ENCODE data around the gene SPINT2. TPM values are rescaled to one million over a fixed set of nuclear protein-coding genes. Genes with fewer than 3 reads are reported as not detected.
"Not testable (repeated sequence)": the region's sequence is repeated elsewhere in the genome, so short reads cannot be mapped to it uniquely, and the experiment has no call there.

The SPINT2 gene, protein sequence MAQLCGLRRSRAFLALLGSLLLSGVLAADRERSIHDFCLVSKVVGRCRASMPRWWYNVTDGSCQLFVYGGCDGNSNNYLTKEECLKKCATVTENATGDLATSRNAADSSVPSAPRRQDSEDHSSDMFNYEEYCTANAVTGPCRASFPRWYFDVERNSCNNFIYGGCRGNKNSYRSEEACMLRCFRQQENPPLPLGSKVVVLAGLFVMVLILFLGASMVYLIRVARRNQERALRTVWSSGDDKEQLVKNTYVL
- 9.1 TPM for total RNA-seq
- long read RNA-seq, transcript SPINT2-201 (7 exons, 1,802 nt) = major isoform, 15 of 18 reads
- long read RNA-seq, partial matches to known transcripts = 2 of 18 reads
- long read RNA-seq, other reads (novel, unspliced or antisense) = 0 of 18 reads

DNA sequence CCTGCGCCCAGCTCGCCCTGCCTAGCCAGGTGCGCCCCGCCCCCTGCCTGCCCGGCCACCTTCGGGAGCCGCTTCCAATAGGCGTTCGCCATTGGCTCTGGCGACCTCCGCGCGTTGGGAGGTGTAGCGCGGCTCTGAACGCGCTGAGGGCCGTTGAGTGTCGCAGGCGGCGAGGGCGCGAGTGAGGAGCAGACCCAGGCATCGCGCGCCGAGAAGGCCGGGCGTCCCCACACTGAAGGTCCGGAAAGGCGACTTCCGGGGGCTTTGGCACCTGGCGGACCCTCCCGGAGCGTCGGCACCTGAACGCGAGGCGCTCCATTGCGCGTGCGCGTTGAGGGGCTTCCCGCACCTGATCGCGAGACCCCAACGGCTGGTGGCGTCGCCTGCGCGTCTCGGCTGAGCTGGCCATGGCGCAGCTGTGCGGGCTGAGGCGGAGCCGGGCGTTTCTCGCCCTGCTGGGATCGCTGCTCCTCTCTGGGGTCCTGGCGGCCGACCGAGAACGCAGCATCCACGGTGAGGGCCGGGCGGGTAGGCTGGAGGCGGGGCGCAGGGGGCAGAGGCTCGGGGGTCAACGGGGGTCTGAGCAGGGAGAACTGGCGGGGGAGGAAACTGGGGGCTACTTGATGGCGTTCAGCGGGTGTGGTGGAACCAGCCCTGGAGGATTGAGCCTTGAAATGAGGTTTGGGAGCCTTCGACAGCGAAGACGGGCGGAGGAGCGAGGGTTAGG lies at the start of gene SPINT2:
Gene SPINT2 (plus strand): TSS at position 88 of the 727 bp plus-strand sequence. CDS start 320 bp downstream, at position 408.
- ATAC-seq (peak; percentile 40), DNase-seq (ENCODE audit: missing footprints) (no peak)
- intact Hi-C loops (cut with DNase I) = no loop called here

DNA sequence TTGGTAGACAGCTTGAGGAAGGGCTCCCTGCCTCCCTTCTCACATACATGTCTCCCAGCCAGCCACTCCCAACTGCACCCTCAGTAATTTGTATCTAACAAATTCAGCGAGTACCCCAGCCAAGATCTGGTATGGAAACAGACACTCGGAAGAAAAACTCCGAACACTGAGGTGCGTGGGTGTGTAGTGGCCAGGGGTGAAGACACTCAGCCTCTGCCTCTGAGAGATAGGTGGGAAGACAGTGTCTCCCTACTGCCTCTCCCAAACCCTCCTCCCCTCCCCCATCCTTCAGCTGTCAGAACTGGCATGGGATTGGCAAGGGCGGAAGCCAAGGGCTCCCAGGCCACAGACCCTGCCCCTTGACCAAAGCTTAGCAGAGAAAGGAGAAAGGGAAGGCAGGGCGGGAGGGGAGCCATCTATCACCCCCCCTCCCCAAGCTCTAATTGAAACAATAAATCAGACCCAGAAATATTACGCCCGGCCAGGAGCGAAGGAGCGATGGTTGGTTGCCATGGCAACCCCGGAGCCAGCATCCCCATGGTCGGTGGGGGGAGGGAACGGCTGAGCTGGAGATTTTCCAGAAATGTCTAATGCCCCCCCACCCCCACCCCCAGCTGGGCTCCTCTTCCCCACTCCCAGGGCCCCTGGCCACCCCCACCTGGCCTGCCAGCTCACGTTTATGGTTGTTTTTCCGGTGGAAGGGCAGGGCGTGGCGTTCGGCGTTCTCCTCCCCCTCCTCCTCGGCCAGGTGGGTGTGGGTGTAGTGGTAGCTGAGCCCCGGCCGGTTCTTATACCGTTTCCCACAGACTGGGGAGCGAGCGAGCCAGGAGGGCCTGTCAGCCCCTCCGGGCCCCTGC lies 47.4 kb upstream of the SPINT2 start:
- intact Hi-C loops (cut with DNase I) = no loop called here
- DNase-seq (ENCODE audit: missing footprints) (no peak), ATAC-seq (no peak)

DNA sequence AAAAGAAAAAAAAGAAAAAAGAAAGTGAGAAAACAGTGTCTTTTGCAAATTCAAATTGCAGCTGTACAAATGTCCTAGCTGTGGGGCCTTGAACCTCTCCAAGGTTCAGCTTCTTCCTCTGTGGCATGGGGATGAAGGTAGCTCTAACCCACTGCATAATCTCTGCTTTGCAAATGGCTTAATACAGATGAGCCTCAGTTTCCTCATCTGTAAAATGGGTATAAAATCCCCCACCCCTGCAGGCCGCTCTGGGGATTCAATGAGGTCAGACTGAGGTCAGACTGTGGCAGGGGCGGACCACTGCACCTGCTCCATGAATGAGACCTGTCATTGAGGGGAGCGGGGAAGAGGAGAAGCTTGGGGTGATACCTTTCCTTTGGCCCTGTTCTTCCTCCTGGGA lies 46.2 kb upstream of the SPINT2 start:
- intact Hi-C loops (cut with DNase I) = no loop called here
- no peak for ATAC-seq
- DNase-seq (ENCODE audit: missing footprints) = no peak

DNA sequence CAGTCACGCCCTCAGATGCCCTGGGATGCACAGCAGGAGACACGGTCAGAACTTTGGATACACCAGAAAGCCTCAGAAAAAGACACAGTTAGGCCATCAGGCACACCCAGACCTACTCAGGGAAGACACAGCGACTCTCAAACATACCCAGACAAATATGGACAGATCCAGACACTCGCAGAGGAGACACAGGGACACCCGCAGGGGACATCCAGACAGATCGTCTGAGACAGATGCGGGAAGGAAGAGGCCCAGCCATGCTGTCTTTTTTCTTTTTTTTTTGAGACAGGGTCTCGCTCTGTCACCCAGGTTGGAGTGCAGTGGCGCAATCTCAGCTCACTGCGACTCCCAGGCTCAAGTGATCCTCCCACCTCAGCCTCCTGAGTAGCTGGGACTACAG lies 45.2 kb upstream of the SPINT2 start:
- ATAC-seq (no peak), DNase-seq (ENCODE audit: missing footprints) (no peak)
- intact Hi-C loops (cut with DNase I) = no loop called here

DNA sequence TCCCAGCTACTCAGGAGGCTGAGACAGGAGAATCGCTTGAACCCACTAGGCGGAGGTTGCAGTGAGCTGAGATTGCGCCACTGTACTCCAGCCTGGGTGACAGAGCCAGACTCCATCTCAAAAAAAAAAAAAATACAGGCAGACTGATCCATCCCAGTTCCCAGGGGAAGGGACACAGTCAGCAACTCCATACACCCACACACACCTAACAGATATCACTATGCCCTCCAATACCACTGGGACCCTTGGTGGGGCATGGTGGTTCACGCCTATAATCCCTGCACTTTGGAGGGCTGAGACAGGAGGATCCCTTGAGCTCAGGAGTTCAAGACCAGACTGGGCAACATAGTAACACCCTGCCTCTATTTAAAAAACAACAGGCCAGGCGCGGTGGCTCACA lies 43.0 kb upstream of the SPINT2 start:
- intact Hi-C loops (cut with DNase I) = no loop called here
- ATAC-seq (no peak), DNase-seq (ENCODE audit: missing footprints) (no peak)

DNA sequence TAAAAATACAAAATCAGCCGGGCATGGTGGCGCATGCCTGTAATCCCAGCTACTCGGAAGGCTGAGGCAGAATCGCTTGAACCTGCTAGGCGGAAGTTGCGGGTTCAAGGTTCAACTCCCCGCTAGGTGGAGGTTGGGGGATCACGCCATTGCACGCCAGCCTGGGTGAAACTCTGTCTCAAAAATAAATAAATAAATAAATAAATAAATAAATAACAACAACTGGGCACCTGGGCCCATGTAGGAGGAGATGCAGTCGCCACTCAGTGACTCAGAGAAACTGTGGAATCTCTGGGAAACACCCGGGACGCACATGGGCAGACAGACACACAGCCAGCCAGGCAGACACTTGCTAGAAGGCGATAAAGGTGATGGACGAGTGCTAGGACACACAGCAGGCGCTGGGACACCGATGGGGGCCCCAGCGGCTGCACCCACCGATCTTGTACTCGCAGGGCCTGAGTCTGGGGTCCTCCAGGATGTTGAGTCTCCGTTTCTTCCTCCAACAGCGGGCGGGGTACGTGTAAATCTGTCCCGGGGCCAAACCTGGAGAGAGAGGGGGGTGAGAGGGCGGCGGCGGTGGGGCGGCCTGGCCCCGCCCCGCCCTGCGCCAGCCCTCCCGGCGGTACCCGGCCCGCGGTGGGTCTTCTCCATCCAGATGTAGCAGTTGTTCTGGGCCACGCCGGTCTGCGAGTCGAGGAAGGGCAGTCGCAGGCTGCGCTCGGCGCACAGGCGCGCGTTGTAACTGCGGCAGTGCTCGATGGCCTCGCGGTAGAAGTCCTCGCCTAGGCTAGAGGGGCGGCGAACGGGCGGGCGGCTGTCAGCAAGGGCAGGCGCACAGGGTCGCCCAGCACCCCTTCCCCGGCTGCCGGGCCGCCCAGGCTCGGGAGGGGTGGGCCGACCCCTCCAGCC lies 42.2 kb upstream of the SPINT2 start:
- no peak for ATAC-seq
- DNase-seq (ENCODE audit: missing footprints) = peak; percentile 11
- intact Hi-C loops (cut with DNase I) = no loop called here

DNA sequence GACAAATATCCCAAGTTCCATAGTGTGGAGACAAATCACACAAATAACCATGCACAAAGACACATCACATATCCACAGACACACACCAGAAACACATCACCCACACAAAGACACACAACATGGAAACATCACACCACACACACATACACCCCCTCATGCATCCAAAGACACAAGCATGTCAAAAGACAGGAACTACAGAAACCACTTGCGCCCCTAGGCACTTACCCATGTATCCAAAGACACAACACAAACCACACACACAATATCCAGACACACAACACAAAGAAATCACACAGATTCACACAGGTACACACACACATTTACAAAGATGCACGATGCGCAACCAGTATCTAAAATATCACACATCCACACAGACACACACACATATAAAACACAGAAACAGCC lies 41.3 kb upstream of the SPINT2 start:
- intact Hi-C loops (cut with DNase I) = no loop called here
- ATAC-seq (no peak), DNase-seq (ENCODE audit: missing footprints) (no peak)

DNA sequence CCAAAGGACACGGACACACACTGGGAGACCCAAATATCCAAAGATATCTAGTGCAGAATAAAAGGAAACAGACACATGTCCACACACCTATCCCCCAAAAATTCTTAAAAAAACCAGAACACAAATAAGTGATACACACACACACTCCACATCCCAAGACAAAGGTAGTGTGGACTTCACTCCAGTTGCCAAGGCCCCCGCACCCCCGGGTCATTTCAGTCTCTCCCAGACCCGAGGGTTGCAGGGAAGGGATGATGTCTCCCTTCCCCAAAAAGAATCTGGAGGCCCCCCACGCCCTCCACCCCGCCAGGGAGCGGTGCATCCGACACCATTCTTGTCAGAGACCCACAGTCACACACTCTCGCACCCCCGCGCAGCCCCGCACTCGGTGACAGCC lies 40.8 kb upstream of the SPINT2 start:
- no peak for ATAC-seq
- intact Hi-C loops (cut with DNase I) = no loop called here

DNA sequence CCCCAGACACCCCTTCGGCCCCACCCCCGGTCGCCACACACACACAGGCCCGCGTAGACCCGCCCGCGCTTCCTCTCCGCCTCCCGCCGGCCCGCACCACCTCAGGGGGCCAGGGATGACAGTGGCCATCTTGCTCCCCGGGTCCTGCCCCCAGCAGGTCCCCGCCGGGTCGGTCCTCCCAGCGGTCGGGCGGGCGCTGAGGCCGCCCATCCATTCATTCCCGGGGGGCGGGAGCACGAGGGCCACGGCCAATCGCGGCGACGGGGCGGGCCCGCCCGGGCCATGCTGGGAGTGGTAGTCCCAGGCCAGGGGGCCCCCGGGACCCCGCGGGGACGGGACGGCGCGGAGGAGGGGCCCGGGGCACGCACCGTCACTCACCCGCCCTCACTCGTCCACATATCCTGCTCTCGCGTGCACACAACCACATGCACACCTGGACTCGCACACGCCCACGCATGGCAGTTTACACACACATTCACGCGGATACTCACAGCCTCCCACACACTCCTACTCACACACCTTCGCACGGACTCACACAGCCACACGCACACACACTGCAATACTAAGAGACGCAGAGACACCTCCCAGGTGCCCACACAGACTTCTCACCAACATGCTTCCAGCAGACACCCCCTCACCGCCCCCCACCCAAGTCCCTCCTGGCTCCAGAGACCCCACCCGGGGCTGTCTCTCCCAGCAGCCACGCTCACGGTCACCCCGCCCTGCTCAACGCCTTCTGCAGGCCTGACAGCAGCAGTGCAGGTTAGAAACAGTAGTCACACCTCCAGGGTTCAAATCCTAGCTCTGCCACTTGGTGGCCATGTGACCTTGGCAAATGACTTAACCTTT lies 40.1 kb upstream of the SPINT2 start, which contains the start of gene DPF1:
Gene DPF1 (minus strand): TSS at position 209 of the 849 bp plus-strand sequence. CDS start 80 bp downstream, at position 129.
- intact Hi-C loops (cut with DNase I) = no loop called here
- peak; percentile 68 for DNase-seq (ENCODE audit: missing footprints)
- peak; percentile 62 for ATAC-seq

More for the DNA sequence above, 40.8 kb upstream of the SPINT2 start:
- DNase-seq (ENCODE audit: missing footprints) = no peak

DNA sequence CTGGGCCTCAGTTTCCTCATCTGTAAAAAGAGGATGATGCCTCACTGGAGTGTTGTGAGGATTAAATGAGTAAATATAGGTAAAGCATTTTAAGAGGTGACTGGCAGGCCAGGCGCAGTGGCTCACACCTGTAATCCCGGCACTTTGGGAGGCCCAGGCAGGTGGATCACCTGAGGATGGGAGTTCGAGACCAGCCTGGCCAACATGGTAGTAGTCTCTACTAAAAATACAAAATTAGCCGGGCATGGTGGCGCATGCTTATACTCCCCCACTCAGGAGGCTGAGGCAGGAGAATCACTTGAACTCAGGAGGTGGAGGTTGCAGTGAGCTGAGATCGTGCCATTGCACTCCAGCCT lies 39.5 kb upstream of the SPINT2 start:
- intact Hi-C loops (cut with DNase I); ATAC-seq: not testable (repeated sequence)
- DNase-seq (ENCODE audit: missing footprints) = peak; percentile 11

DNA sequence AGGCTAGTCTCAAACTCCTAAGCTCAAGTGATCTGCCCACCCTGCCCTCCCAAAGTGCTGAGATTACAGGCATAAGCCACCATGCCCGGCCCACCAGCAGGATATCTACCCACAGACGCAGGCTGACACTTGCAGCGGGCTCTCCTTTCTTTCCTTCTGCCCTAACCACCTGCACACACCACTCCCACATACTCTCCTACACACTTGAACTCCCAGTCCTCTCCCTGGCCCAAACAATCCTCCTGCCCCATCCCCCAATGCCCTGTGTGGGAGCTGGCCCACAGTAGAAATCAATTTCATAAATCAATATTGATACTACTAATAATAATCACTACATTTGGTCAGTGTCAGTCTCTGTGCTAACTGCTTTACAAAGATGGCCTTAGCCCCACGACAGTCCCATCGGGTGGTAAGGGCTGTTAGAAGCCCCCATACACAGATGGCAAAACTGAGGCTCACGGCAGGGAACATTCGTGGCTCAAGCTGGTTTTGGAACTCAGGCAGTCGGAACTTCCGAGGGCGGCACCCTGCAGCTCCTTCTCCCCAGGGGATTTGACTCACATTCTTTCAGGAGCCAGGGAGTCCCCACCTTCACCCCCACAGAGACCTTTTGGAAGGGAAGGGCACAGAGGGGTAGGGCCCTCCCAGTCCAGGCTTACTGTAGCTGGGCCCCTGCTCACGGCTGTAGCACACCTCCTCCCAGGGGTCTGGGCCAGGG lies 36.9 kb upstream of the SPINT2 start:
- ATAC-seq = no peak
- intact Hi-C loops (cut with DNase I) = no loop called here
- DNase-seq (ENCODE audit: missing footprints) = peak; percentile 7

DNA sequence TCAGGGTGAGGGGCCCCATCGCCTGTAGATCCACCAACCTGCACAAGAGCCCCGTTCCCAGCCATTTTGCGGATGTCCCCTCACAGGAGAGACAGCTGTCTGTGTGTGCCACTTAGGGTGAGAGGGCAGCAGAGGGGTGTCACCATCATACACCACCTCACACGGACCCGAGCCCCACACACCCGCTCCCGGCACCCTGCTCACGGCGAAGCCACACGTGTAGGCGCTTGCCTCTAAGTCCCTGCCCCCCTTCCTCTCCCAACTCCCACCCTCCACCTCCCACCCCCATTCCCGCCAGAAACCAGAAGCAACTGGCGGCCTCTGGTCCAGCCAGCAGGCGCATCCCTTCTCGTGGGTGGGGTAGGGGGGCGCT lies 36.4 kb upstream of the SPINT2 start:
- intact Hi-C loops (cut with DNase I) = no loop called here
- ATAC-seq (no peak), DNase-seq (ENCODE audit: missing footprints) (peak; percentile 35)

DNA sequence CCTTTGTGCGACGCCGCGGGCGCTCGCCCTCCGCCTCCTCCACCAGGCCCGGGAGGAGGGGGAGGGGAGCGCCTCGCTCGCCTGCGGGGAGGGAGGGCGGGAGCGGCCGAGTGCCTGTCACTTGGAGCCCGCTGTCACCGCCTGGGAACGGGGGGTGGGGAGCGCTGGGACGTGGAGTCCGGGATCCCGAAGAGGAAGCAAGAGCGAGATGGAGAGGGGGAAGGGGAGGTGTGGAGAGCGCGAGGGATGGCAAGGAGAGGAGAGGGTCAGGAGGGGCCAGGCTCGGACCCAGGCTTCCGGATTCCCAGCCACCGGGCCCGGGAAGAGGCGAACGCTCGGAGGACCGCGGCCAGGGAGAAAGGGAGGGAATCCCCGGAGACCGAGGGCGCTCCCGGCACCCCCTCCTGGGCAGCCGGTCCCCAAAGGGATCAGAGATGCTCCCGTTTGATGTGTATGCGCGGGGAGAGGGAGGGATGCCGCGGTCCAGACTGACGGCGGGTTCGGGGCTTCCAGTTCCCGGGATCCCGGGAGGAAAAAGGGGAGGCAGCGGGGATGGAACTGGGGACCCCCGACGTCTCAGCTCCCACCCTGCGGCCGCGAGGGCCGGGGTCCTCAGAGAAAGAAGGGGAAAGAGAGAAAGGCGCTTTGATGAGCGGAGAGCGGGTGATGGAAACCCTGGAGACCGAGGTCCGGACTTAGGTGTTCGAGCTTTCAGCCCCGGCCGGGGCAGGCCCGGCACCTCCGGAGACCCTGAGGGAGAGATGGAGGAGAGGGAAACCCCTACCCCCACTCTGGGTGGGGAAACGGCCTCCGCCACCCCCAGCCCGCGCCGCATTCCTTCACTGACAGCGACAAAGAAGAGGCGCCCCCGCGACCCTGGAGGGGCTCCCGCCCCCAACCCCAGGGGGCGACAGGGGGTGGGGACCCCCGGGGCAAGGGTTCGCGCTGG lies 35.6 kb upstream of the SPINT2 start:
- intact Hi-C loops (cut with DNase I) = no loop called here
- ATAC-seq (no peak), DNase-seq (ENCODE audit: missing footprints) (peak; percentile 45)

DNA sequence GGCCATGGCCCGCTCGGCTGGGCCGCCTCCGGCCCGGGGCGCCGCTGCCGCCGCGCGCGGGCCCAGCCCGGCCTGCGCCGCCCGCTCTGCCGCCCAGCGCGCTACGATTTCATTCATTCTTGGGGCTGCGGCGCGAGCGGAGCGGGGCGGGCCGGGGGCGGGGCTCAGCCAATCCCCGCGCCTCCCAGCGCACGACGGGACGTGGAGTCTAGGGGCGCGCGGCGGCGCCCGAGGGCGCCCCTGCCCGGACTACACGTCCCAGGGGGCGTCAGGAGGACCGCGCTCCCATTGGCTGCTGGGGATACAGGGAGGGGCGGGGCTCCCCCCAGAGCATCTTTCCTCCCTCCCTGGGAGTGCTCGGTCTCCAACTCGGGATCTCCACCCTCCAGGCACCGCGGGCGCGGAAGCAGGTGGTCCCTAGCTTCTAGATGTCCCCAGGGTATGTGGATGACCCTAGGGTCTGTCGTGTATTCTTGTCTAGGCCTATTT lies 34.7 kb upstream of the SPINT2 start:
- intact Hi-C loops (cut with DNase I) = loop anchor here (5.0 kb wide), 2 partner anchors 87 to 327 kb away; no protein-coding TSS in a partner anchor

DNA sequence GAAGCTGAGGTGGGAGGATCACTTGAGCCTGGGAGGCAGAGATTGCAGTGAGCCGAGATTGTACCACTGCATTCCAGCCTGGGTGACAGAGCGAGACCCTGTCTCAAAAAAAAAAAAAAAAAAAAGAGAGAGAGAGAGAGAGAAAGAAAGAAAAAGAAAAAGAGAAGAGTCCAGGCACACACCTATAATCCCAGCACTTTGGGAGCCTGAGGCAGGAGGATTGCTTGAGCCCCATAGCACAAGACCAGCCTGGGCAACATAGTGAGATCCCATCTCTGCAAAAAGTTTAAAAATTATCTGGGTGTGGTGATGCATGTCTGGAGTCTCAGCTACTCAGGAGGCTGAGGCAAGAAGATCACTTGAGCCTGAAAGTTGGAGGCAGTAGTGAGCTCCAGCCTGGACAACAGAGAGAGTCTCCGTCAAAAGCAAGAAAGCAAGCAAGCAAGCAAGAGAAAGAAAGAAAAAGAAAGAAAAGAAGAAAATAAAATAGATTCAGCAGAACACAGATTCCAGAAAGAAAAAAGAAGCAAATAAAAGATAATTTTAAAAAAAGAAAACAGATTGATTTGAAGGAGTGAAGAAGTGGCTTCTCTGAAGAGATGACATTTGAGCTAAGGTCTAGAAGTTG lies 33.8 kb upstream of the SPINT2 start:
- ATAC-seq; DNase-seq (ENCODE audit: missing footprints): not testable (repeated sequence)
- intact Hi-C loops (cut with DNase I) = loop anchor here (5.0 kb wide), 2 partner anchors 88 to 328 kb away; no protein-coding TSS in a partner anchor

More for the DNA sequence above, 34.7 kb upstream of the SPINT2 start:
- ATAC-seq (peak; percentile 84), DNase-seq (ENCODE audit: missing footprints) (peak; percentile 75)
